ENCODE data around the gene PARVA. TPM values are rescaled to one million over a fixed set of nuclear protein-coding genes. Genes with fewer than 3 reads are reported as not detected.

The PARVA gene
- total and polyA plus RNA-seq, 3 donors from 2014 or later, result 18.7 to 23.7 (median 23.6) TPM

DNA sequence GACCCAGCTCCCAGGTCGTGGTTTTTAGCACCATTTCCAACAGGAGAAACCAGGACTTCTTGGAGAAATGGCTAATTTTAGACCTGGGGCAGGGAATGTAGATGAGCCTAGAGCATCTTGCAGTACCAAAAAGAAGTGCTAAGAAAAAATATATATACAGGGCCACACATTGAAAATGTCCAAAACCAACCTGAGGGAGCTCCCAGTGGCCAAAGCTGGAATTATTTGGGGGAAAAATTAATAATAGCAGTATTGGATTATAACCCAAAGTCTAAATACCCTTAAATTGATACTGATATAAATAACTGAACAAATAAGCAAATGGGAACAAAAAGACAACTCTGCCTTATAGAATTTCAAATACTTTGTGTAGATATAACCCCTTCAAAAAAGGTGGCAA lies 108.0 kb downstream of the PARVA start:
- Histone ChIP-seq H3K27ac (no peak overlapping the region), H3K27me3 (no peaks in the 10 kb centered on the region), H3K4me1 (no peaks in the 10 kb centered on the region), H3K36me3 (ENCODE audit: low read depth, missing control alignments) (no peaks in the 10 kb centered on the region), H3K9me3 (no peaks in the 10 kb centered on the region), H3K4me3 (no peak overlapping the region)
- TF ChIP-seq, protein P1, sequence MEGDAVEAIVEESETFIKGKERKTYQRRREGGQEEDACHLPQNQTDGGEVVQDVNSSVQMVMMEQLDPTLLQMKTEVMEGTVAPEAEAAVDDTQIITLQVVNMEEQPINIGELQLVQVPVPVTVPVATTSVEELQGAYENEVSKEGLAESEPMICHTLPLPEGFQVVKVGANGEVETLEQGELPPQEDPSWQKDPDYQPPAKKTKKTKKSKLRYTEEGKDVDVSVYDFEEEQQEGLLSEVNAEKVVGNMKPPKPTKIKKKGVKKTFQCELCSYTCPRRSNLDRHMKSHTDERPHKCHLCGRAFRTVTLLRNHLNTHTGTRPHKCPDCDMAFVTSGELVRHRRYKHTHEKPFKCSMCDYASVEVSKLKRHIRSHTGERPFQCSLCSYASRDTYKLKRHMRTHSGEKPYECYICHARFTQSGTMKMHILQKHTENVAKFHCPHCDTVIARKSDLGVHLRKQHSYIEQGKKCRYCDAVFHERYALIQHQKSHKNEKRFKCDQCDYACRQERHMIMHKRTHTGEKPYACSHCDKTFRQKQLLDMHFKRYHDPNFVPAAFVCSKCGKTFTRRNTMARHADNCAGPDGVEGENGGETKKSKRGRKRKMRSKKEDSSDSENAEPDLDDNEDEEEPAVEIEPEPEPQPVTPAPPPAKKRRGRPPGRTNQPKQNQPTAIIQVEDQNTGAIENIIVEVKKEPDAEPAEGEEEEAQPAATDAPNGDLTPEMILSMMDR (IDR thresholded peaks at IDR 0.05), result peak; percentile 12 to 55 (median 51)
- TF ChIP-seq POLR2A (IDR thresholded peaks at IDR 0.05), result no peak
- DNase-seq, result no peak
- intact Hi-C loops (cut with DNase I; ENCODE audit: low total_unique reads), result no loop called here
- WGBS, 2 donors, result 90 to 91% methylated on average over 1 of the region's 1 CpG

DNA sequence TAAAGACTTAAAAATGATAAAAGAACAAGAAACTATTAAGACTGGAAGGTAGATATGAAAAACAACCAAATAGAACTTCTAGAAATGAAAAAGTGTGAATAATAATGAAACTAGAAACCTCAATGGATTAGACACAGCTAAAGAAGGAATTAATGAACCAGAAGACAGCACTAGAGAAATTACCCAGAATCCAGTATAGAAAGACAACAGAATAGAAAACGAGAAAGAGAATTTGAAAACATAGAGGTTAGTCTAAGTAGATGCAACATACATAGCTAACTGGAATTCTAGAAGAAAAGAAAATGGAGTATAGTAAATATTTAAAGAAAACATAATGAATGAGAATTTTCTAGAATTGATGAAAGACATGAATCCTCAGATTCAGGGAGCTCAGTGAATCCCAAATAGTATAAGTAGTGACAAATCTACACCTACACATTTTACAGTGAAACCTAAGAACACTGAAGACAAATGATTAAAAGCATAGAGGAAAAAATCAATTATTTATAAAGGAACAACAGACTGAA lies 111.9 kb downstream of the PARVA start:
- Histone ChIP-seq H3K4me3 (no peak overlapping the region), H3K9me3 (no peaks in the 10 kb centered on the region), H3K4me1 (no peaks in the 10 kb centered on the region), H3K27me3 (no peaks in the 10 kb centered on the region), H3K27ac (no peak overlapping the region), H3K36me3 (ENCODE audit: low read depth, missing control alignments) (no peaks in the 10 kb centered on the region)
- 88 to 98% methylated on average over 1 of the region's 1 CpG for WGBS, 2 donors
- no peak for TF ChIP-seq POLR2A (IDR thresholded peaks at IDR 0.05)
- TF ChIP-seq, protein P1 (IDR thresholded peaks at IDR 0.05), result no peak
- intact Hi-C loops (cut with DNase I; ENCODE audit: low total_unique reads), result no loop called here
- no peak for DNase-seq

DNA sequence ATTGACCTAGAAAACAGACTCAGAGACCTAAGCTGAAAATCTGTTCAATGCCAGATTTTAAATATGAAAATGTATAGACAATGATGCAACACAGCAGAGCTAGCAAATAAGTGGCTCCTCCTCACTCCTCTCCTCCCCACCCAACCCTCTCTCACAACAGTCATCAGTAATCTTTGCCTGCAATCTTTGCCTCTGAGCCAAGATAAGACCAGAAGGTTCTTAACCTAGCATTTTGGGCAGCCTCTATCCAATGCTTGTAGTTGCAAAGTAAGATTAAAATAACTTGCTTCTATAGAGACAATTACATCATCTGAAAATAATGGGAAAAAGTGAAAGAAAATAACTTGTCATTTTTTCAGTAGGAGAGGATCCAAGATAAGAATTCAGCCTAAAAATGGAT lies 117.3 kb downstream of the PARVA start:
- H3K27ac ChIP-seq, result no peak overlapping the region
- H3K36me3 ChIP-seq (ENCODE audit: low read depth, missing control alignments), result no peaks in the 10 kb centered on the region
- TF ChIP-seq, protein P1 (IDR thresholded peaks at IDR 0.05), result no peak
- no peak for TF ChIP-seq POLR2A (IDR thresholded peaks at IDR 0.05)
- H3K4me3 ChIP-seq, result no peak overlapping the region
- H3K9me3 ChIP-seq, result no peaks in the 10 kb centered on the region
- DNase-seq, result no peak
- no peaks in the 10 kb centered on the region for H3K27me3 ChIP-seq
- no peaks in the 10 kb centered on the region for H3K4me1 ChIP-seq
- intact Hi-C loops (cut with DNase I; ENCODE audit: low total_unique reads), result no loop called here

DNA sequence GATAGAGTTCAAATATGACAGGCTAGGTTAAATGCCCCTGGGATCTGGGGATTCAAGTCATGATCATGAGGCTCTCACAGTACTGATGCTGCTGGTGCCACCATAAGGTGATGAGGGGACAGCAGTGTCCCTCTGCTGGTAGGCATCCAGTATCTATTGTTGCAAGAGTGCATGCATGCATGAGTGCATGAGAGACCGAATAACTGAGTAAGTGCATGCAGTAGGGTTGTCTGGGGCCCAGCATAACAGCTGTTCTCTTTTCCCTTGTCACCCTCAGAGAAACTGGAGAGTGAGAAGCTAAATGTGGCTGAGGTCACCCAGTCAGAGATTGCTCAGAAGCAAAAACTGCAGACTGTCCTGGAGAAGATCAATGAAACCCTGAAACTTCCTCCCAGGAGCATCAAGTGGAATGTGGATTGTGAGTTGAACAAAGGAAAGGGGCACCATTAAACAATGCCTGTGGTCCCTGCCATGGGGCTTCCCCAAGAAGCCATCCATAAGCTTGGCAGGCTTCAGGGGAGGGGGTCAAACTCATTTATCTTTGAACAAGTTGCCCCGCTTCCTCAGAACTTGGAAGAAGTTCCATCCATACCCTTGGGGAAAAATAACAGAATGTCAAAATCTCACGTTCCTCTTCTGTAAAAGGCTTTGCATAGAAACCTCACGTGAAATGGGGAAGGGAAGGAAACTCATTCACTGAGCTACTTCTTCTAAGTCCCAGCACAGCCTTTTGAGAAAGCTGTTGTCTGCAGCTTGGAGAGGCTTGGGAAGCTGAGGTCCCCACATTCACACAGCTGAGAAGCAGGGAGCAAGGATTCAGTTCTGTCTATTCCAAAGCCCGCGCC lies 119.0 kb downstream of the PARVA start:
- intact Hi-C loops (cut with DNase I; ENCODE audit: low total_unique reads), result no loop called here
- TF ChIP-seq, protein P1 (IDR thresholded peaks at IDR 0.05), result no peak
- Histone ChIP-seq H3K4me3 (no peak overlapping the region), H3K4me1 (no peaks in the 10 kb centered on the region), H3K9me3 (no peaks in the 10 kb centered on the region), H3K27me3 (no peaks in the 10 kb centered on the region), H3K36me3 (ENCODE audit: low read depth, missing control alignments) (no peaks in the 10 kb centered on the region), H3K27ac (no peak overlapping the region)
- WGBS, 2 donors, result 84 to 89% methylated on average over 6 of the region's 6 CpGs
- no peak for DNase-seq

DNA sequence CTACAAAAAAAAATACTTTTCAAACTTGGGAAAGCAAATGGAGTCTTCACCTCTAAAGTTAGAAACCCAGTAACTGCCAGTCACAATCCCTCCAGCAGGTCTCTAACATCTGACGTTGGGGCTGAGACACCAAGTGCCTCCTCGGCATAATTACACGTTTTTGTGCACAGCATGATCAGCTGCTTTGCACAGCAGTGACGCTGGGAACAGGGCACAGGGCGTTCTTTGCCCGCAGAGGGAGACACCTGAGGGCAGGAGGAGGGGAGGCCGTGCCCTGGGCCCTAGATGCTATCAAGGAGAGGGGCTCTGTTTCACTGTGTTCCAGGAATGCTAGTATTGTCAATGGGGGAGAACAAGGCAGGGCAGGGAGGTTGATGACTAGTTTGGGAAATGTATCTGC lies 120.1 kb downstream of the PARVA start:
- Histone ChIP-seq H3K27me3 (no peaks in the 10 kb centered on the region), H3K36me3 (ENCODE audit: low read depth, missing control alignments) (no peaks in the 10 kb centered on the region), H3K4me1 (no peaks in the 10 kb centered on the region), H3K27ac (no peak overlapping the region), H3K4me3 (no peak overlapping the region), H3K9me3 (no peaks in the 10 kb centered on the region)
- 80 to 91% methylated on average over 5 to 7 of the region's 7 CpGs for WGBS, 2 donors
- intact Hi-C loops (cut with DNase I; ENCODE audit: low total_unique reads), result no loop called here
- no peak for DNase-seq
- TF ChIP-seq POLR2A (IDR thresholded peaks at IDR 0.05), result no peak
- TF ChIP-seq, protein P1 (IDR thresholded peaks at IDR 0.05), result no peak
